ENCODE measurements around the gene POMT1.
A peak's percentile ranks its signal among the peaks of the same experiment; 100 is the strongest.
"Not testable (repeated sequence)": the region's sequence is repeated elsewhere in the genome, so short reads cannot be mapped to it uniquely, and the experiment has no call there.

Gene POMT1

DNA sequence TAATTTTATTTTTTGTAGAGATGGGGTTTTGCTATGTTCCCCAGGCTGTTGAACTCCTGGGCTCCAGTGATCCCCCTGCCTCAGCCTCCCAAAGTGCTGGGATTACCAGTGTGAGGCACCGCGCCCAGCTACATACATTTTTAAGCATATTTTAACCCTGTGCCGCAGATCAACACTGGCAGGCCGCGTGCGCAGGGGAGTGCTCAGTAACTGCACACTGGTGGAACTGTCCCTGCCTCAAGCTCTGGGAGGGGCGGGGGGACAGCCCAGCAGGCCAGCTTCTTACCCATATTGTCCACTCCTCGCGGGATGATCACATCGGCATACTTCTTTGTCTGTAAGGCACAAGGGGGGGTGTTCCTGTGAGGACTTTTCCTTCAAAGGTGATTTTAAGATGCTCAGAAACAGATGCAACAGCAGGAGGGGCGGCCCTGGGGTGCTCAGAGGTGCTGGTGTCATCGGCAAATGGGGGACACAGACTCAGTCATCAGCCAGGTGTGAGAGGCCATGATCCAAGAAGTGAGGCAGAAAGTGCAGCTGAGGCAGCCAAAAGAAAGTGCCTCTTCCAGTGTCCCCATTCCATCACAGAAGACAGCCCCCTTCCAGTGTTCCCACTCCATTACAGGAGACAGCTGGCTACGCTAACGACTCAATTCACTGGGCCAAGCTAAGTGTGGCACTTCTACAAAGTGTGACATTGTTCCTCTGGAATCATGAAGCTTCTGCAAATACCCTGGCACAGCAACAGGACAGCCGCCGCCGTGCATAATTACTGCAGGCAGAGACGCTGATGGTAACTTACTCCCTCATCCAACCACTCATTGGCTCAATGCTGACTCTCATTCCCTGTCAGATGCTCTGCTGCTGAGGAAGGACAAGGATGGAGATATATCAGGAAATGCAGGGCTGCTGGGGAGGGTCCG, 23.2 kb downstream of the POMT1 start:
- no peak for ATAC-seq
- no peak for DNase-seq

GRCh38 chr9:131528186-131528585, 25.5 kb downstream of the POMT1 start:
- no peak for DNase-seq
- no peak for ATAC-seq

DNA sequence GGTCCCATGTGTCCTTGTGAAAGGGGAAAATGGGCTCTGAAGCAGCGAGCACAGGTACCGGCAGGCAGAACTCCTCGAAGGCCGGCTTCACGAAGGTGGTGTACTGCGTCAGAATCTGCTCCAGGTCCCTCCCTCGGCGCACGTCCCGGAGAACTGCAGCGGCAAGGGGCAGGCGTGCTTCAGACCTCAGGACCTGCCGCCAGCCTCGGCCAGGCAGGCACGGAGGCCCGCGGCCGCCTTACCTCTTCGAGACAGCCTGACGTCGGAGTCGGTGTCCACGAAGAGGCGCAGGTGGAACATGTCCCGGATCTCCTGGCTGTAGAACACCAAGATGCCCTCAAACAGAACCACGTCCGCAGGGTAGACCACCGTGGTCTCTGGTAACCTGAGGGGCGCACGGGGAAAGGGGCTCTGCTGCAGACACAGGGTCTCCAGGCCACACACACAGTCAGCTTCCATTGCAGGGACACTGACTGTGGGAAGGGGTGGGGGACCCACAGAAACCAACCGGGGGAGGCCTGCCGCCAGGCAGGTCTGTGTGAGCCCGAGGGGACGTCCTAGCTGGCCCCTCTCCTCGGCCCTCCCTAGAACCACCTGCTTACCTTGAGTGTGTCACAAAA, 26.3 kb downstream of the POMT1 start:
- ATAC-seq (no peak), DNase-seq (no peak)

DNA sequence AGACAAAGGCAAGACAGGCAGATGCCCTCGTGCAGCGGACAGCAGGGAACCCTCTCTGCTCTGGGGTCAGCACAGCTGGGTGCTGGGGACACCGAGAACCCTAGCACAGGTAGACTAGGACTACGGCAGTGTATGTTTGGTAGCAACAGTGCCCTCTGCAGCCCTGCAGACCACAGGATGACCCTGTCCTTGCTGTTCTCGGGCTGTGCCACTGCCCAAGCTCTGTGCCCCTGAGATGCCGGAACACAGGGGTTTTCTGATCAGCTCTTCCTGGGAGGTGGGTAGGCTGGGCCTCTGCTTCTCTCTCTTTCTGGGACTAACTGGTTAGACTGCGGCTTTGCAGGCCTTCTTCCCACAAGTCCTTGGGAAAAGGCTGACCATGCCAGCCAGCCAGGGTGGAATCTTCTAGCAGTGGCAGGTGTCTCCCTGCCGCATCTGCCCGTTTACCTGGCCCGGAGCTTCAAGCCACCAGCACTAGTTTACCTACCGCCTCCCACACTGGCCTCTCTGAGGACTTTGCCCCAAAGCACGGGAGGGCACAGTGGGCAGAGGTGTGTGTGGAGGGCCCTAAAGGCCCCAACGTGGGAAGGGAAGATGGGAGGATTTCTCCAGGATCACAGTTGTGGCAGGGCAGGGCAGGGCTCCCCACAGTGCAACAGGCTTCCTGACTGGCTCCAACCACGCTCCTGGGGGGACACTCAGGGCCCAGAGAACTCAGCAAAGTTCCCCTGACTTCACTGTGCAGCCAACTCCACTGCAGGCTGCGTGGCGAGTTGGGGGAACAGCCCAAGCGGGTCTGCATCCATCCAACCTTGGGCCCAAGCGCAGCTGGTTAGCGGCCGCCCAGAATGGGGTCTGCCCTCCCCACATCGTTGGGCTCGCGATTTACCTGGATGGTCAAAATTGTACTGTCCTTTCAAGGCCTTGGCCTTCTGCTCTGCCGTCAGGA, 27.2 kb downstream of the POMT1 start:
- DNase-seq (no peak), ATAC-seq (no peak)

GRCh38 chr9:131530546-131530919, 27.8 kb downstream of the POMT1 start:
- ATAC-seq (peak; percentile 4), DNase-seq (peak; percentile 46)

GRCh38 chr9:131530920-131531832, 28.5 kb downstream of the POMT1 start, which contains the start of gene UCK1:
Gene UCK1 (minus strand): TSS chr9:131531263. CDS start chr9:131531174, 89 bp downstream.
- DNase-seq (peak; percentile 81), ATAC-seq (peak; percentile 94)

GRCh38 chr9:131534721-131535237, 32.1 kb downstream of the POMT1 start:
- DNase-seq (no peak), ATAC-seq (no peak)

DNA sequence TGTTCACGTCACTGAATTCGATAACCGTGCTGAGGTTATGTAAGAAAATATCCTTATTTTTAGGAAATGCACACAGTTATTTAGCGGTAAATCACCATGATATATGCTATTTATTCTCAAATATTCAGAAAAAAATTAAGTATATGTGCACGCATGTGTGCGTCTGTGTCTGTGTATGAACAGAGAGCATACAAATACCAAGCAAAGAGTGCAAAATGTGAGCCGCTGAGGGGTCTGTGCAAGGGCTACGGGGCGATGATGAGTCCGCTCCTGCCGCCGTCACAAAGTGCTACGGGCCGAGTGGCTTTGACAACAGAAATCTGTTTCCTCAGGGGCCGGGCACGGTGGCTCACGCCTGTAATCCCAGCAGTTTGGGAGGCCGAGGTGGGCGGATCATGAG, 35.2 kb downstream of the POMT1 start:
- no peak for DNase-seq
- ATAC-seq: no peak

DNA sequence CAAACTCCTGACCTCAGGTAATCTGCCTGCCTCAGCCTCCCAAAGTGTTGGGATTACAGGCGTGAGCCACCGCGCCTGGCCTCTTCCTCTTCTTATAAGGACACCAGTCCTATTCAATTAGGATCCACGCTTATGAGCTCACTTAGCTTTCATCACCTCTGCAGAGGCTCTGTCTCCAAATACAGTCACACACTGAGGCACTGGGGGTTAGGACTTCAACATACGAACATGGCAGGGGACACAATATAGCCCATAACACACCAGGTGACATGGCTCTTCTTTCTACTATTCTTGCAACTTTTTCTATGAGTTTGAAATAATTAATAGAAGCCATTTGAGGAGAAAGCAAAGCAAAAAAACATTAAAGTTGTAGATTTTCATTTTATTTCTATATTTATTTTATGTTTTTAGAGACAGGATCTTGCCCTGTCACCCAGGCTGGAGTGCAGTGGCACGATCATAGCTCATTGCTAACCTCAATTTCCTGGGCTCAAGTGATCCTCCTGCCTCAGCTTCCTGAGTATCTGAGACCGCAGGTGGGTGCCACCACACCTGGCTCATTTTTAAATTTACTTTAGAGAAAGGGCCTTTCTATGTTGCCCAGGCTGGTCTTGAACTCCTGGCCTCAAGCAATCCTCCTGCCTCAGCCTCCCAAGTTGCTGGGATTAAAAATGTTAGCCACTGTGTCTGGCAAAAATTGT, 36.7 kb downstream of the POMT1 start:
- DNase-seq (no peak), ATAC-seq (no peak)

GRCh38 chr9:131543141-131543540, 40.4 kb downstream of the POMT1 start:
- ATAC-seq (no peak), DNase-seq (no peak)

DNA sequence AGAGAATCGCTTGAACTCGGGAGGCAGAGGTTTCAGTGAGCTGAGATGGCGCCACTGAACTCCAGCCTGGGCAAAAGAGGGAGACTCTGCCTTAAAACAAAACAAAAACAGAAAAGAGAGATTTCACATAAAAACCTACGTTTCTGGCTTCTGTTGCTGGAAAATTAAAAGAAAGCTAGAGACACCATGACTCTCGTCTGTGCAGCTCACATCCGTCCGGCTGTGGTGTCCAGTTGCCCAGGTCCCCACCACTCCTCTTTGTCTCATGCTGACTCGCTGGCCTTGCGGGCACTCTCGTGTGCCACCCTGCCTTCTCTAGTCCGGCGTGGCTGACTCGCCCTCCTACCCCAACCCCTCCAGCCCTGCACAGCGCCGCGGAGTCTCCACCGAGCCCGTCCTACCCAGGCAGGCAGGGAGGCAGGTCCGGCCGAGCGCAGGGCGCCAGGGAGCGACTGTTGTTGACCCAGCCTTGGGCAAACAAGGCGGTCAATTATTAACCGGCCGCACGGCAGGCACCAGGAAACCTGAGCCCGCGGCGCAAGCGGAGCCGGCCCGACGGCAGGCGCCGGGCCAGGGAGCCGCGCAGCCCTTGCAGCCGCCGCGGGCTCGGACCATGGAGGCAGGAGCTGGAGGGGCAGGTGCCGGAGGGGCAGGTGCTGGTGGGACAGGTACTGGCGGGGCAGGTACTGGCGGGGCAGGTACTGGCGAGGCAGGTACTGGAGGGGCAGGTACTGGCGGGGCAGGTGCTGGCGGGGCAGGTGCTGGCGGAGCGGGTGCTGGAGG, 42.5 kb downstream of the POMT1 start, which contains the start of gene PRRT1B:
PRRT1B (plus strand) TSS at position 521 of the 783 bp plus-strand sequence; CDS start at position 614, 93 bp downstream.
- ATAC-seq (no peak), DNase-seq (no peak)

GRCh38 chr9:131545786-131546335, 43.1 kb downstream of the POMT1 start:
- DNase-seq: no peak
- ATAC-seq: no peak

DNA sequence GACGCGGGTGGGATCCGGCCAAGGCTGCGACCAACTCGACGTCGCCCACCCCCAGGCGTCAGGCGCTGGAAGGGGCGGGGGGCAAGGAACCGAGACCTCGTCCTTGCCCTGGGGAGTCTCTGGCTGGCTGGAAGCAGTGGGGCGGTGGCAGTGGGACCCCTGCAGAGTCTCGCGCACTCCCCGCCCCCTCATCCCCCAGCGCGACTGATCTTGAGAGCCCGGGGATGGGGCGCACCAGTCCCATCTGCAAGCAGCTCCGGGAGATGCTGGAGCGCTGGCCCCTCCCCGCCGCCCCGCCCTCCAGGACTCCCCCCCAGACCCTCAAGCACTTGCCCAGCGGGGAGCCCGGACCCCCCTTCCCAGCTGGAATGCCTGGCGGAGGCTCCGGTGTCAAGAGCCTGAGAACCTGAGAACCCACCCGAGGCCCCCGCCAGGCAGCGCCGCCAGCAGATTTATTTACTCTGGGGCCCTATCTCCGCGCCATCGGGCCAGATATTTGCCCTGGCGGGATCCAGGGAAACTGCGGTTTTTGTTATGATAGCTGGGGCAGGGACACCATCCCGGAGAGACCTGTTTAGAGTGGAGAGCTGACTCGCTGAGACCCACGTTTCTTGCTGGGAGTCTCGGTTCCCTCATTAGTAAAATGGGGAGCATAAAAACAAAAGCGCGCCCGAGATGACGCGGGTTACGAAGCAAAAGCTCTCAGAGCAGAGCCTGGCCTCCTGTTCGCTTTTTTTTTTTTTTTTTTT, 43.8 kb downstream of the POMT1 start:
- no peak for ATAC-seq
- DNase-seq: no peak

DNA sequence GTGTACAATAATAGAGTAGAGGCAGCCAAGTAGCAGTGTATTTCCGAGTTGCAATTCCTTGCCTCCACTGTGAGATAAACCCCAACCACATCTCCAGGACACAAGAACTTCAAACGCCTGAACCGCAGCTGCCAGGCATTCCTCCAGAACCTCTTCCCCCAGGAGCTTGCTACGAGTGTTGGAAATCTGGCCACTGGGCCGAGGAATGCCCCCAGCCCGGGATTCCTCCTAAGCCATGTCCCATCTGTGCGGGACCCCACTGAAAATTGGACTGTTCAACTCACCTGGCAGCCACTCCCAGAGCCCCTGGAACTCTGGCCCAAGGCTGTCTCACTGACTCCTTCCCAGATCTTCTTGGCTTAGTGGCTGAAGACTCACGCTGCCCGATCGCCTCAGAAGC, 46.5 kb downstream of the POMT1 start:
- not testable (repeated sequence) for DNase-seq, ATAC-seq

- ATAC-seq, DNase-seq: not testable (repeated sequence)
Measured at GRCh38 chr9:131550465-131550864, 47.7 kb downstream of the POMT1 start.

DNA sequence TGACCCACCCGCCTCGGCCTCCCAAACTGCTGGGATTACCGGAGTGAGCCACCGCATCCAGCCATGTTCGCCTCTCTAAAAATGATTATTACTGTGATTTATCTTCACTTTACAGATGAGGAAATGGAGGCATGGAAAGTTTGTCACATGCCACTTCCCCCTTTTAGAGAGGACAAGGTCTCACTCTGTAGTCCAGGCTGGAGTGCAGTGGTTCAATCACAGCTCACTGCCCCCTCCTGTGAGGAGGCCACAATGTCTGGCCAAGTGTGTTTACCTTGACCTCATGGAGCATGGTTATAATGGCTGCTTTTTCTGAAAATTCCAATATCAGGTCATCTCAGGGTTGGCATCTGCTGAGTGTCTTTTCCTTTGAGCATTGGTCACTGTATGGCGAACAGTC, 49.3 kb downstream of the POMT1 start:
- no peak for ATAC-seq
- DNase-seq: no peak

GRCh38 chr9:131554087-131554842, 51.5 kb downstream of the POMT1 start:
- DNase-seq (no peak), ATAC-seq (peak; percentile 23)
